ENCODE measurements around the gene GTF3C5.

GTF3C5 gene

DNA sequence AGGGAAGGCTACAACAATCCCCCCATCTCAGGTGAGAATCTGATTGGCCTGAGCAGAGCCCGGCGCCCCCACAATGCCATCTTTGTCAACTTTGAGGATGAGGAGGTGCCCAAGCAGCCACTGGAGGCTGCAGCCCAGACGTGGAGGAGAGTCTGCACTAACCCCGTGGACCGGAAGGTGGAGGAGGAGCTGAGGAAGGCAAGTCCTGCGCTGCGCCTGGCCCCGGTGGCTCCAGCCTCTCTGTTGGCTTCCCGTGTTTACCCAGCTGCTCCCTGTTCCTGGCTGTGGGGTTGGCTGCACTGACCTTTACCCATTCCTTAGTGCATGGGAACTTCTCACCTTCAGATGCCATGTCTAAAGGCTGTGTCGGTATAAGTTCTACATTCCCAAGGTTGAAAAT lies 20.0 kb downstream of the GTF3C5 start:
- H3K27me3 ChIP-seq (ENCODE audit: control insufficient read depth in 1 of 2, insufficient read depth in 2 of 2, low read length in 2 of 2): no peaks in the 10 kb centered on the region
- H3K9ac ChIP-seq (ENCODE audit: low read depth in 1 of 2, low read length in 2 of 2): no peak overlapping the region
- peak overlapping the region in 1 of 2 donors; percentile 2 for H3K4me3 ChIP-seq (ENCODE audit: low read depth in 1 of 2, low read length in 2 of 2)
- peaks cover 27 to 72% of the 10 kb centered on the region in 2 donors for H3K36me3 ChIP-seq (ENCODE audit: control insufficient read depth in 1 of 2, insufficient read depth in 2 of 2, low read length in 2 of 2)
- no peak overlapping the region for H3K27ac ChIP-seq (ENCODE audit: low read depth, low read length)
- no peaks in the 10 kb centered on the region for H3K9me3 ChIP-seq (ENCODE audit: control insufficient read depth in 1 of 2, low read length in 2 of 2)
- peaks cover 23 to 25% of the 10 kb centered on the region in 2 donors for H3K4me1 ChIP-seq (ENCODE audit: control insufficient read depth in 1 of 2, insufficient read depth in 2 of 2, low read length in 2 of 2)

GRCh38 chr9:133051281-133051900 lies 20.6 kb downstream of the GTF3C5 start:
- Histone ChIP-seq H3K27me3 (ENCODE audit: control insufficient read depth in 1 of 2, insufficient read depth in 2 of 2, low read length in 2 of 2) (no peaks in the 10 kb centered on the region), H3K36me3 (ENCODE audit: control insufficient read depth in 1 of 2, insufficient read depth in 2 of 2, low read length in 2 of 2) (peaks cover 31 to 72% of the 10 kb centered on the region in 2 donors), H3K9ac (ENCODE audit: low read depth in 1 of 2, low read length in 2 of 2) (peak overlapping the region in 1 of 2 donors; percentile 18), H3K4me1 (ENCODE audit: control insufficient read depth in 1 of 2, insufficient read depth in 2 of 2, low read length in 2 of 2) (peaks cover 29 to 31% of the 10 kb centered on the region in 2 donors), H3K27ac (ENCODE audit: low read depth, low read length) (no peak overlapping the region), H3K9me3 (ENCODE audit: control insufficient read depth in 1 of 2, low read length in 2 of 2) (no peaks in the 10 kb centered on the region), H3K4me3 (ENCODE audit: low read depth in 1 of 2, low read length in 2 of 2) (peak overlapping the region in 1 of 2 donors; percentile 2)

GRCh38 chr9:133051966-133052539 lies 21.3 kb downstream of the GTF3C5 start:
- Histone ChIP-seq H3K36me3 (ENCODE audit: control insufficient read depth in 1 of 2, insufficient read depth in 2 of 2, low read length in 2 of 2) (peaks cover 30 to 72% of the 10 kb centered on the region in 2 donors), H3K4me1 (ENCODE audit: control insufficient read depth in 1 of 2, insufficient read depth in 2 of 2, low read length in 2 of 2) (peaks cover 34 to 38% of the 10 kb centered on the region in 2 donors), H3K4me3 (ENCODE audit: low read depth in 1 of 2, low read length in 2 of 2) (no peak overlapping the region), H3K27me3 (ENCODE audit: control insufficient read depth in 1 of 2, insufficient read depth in 2 of 2, low read length in 2 of 2) (no peaks in the 10 kb centered on the region), H3K9me3 (ENCODE audit: control insufficient read depth in 1 of 2, low read length in 2 of 2) (no peaks in the 10 kb centered on the region), H3K9ac (ENCODE audit: low read depth in 1 of 2, low read length in 2 of 2) (peak overlapping the region in 1 of 2 donors; percentile 18), H3K27ac (ENCODE audit: low read depth, low read length) (no peak overlapping the region)

DNA sequence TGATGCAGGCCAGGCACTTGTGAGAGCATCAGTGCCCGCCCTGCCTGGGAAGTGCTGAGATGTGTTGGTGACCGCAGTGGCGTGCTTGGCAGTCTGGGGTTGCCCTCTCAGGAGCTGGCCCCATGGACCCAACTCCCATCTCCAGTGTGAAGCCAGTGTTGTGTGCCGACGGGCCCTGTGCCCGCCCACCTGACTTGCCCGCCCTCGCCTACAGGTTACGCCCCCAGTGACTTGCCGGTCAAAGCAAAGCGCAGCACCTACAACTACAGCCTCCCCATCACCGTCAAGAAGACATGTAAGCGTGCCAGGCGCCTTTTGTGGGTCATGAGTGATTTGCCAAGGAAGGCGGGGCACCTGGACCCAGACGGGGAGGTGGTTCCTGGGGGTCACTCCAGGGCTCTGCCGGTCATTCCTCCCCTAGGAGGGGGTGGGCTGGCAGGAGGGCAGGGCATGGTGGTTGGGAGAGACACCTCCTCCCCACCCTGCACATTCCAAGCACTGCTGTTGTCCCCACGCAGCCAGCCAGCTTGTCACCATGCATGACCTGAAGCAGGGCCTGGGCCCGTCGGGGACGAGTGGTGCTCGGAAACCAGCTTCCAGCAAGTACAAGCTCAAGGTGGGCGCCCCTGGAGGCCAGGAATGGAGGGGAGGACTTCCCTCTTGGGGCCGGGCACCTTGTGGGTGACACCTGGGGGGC lies 23.5 kb downstream of the GTF3C5 start:
- Histone ChIP-seq H3K4me1 (ENCODE audit: control insufficient read depth in 1 of 2, insufficient read depth in 2 of 2, low read length in 2 of 2) (peaks cover 40 to 47% of the 10 kb centered on the region in 2 donors), H3K4me3 (ENCODE audit: low read depth in 1 of 2, low read length in 2 of 2) (no peak overlapping the region), H3K9ac (ENCODE audit: low read depth in 1 of 2, low read length in 2 of 2) (no peak overlapping the region), H3K9me3 (ENCODE audit: control insufficient read depth in 1 of 2, low read length in 2 of 2) (no peaks in the 10 kb centered on the region), H3K27ac (ENCODE audit: low read depth, low read length) (no peak overlapping the region), H3K36me3 (ENCODE audit: control insufficient read depth in 1 of 2, insufficient read depth in 2 of 2, low read length in 2 of 2) (peaks cover 35 to 73% of the 10 kb centered on the region in 2 donors), H3K27me3 (ENCODE audit: control insufficient read depth in 1 of 2, insufficient read depth in 2 of 2, low read length in 2 of 2) (no peaks in the 10 kb centered on the region)

GRCh38 chr9:133054966-133055365 lies 24.2 kb downstream of the GTF3C5 start:
- no peak overlapping the region for H3K4me3 ChIP-seq (ENCODE audit: low read depth in 1 of 2, low read length in 2 of 2)
- H3K4me1 ChIP-seq (ENCODE audit: control insufficient read depth in 1 of 2, insufficient read depth in 2 of 2, low read length in 2 of 2): peaks cover 38 to 52% of the 10 kb centered on the region in 2 donors
- no peaks in the 10 kb centered on the region for H3K27me3 ChIP-seq (ENCODE audit: control insufficient read depth in 1 of 2, insufficient read depth in 2 of 2, low read length in 2 of 2)
- H3K9ac ChIP-seq (ENCODE audit: low read depth in 1 of 2, low read length in 2 of 2): no peak overlapping the region
- H3K9me3 ChIP-seq (ENCODE audit: control insufficient read depth in 1 of 2, low read length in 2 of 2): no peaks in the 10 kb centered on the region
- peaks cover 35 to 67% of the 10 kb centered on the region in 2 donors for H3K36me3 ChIP-seq (ENCODE audit: control insufficient read depth in 1 of 2, insufficient read depth in 2 of 2, low read length in 2 of 2)
- H3K27ac ChIP-seq (ENCODE audit: low read depth, low read length): no peak overlapping the region

GRCh38 chr9:133055788-133056420 lies 25.1 kb downstream of the GTF3C5 start:
- no peak overlapping the region for H3K27ac ChIP-seq (ENCODE audit: low read depth, low read length)

GRCh38 chr9:133056533-133056932 lies 25.7 kb downstream of the GTF3C5 start:
- no peaks in the 10 kb centered on the region for H3K9me3 ChIP-seq (ENCODE audit: control insufficient read depth in 1 of 2, low read length in 2 of 2)
- no peak overlapping the region for H3K9ac ChIP-seq (ENCODE audit: low read depth in 1 of 2, low read length in 2 of 2)
- H3K4me1 ChIP-seq (ENCODE audit: control insufficient read depth in 1 of 2, insufficient read depth in 2 of 2, low read length in 2 of 2): peaks cover 27 to 45% of the 10 kb centered on the region in 2 donors
- peaks cover 35 to 60% of the 10 kb centered on the region in 2 donors for H3K36me3 ChIP-seq (ENCODE audit: control insufficient read depth in 1 of 2, insufficient read depth in 2 of 2, low read length in 2 of 2)
- no peak overlapping the region for H3K27ac ChIP-seq (ENCODE audit: low read depth, low read length)
- no peaks in the 10 kb centered on the region for H3K27me3 ChIP-seq (ENCODE audit: control insufficient read depth in 1 of 2, insufficient read depth in 2 of 2, low read length in 2 of 2)
- H3K4me3 ChIP-seq (ENCODE audit: low read depth in 1 of 2, low read length in 2 of 2): no peak overlapping the region

More at GRCh38 chr9:133055788-133056420, 25.1 kb downstream of the GTF3C5 start:
- no peaks in the 10 kb centered on the region for H3K9me3 ChIP-seq (ENCODE audit: control insufficient read depth in 1 of 2, low read length in 2 of 2)
- no peaks in the 10 kb centered on the region for H3K27me3 ChIP-seq (ENCODE audit: control insufficient read depth in 1 of 2, insufficient read depth in 2 of 2, low read length in 2 of 2)
- no peak overlapping the region for H3K9ac ChIP-seq (ENCODE audit: low read depth in 1 of 2, low read length in 2 of 2)
- peaks cover 29 to 47% of the 10 kb centered on the region in 2 donors for H3K4me1 ChIP-seq (ENCODE audit: control insufficient read depth in 1 of 2, insufficient read depth in 2 of 2, low read length in 2 of 2)
- peaks cover 35 to 66% of the 10 kb centered on the region in 2 donors for H3K36me3 ChIP-seq (ENCODE audit: control insufficient read depth in 1 of 2, insufficient read depth in 2 of 2, low read length in 2 of 2)
- H3K4me3 ChIP-seq (ENCODE audit: low read depth in 1 of 2, low read length in 2 of 2): no peak overlapping the region

DNA sequence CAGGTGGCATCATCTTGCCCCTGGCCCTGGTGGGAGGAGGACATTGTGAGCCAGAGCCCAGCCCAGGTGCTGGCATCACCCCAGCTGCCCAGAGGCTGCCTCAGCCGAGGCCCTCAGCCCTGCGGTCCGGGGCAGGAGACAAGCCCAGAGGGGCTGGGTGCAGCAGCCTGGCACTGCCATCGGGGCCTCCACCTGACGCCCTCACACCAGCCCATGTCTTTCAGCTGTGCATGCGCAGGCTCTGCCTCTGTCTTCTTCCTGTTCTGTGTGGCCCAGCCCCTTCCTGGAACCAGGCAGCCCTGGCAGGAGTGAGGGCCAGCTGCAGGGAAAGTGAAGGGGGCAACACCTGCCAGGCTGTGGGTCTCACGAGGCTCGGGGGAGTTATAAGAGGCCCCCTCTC lies 26.2 kb downstream of the GTF3C5 start:
- H3K27me3 ChIP-seq (ENCODE audit: control insufficient read depth in 1 of 2, insufficient read depth in 2 of 2, low read length in 2 of 2): no peaks in the 10 kb centered on the region
- peaks cover 35 to 55% of the 10 kb centered on the region in 2 donors for H3K36me3 ChIP-seq (ENCODE audit: control insufficient read depth in 1 of 2, insufficient read depth in 2 of 2, low read length in 2 of 2)
- peak overlapping the region; percentile 10 for H3K27ac ChIP-seq (ENCODE audit: low read depth, low read length)

DNA sequence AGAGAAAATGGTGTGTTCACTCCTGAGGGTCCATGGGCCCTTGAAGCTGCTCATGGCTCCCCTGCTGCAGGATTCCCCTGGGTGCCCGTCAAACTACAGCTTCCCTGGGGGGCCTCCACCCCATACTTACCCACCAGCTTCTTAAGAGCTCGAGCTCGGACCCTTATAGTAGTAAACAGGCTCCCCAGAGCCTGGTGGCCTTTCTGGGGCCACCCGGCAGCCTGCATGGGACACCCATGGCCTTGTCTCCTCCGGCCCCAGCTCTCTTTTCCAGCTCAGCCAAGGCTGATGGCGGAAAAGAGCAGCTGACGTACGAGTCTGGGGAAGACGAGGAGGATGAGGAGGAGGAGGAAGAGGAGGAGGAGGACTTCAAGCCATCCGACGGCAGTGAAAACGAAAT lies 26.8 kb downstream of the GTF3C5 start:
- no peak overlapping the region for H3K4me3 ChIP-seq (ENCODE audit: low read depth in 1 of 2, low read length in 2 of 2)
- no peaks in the 10 kb centered on the region for H3K9me3 ChIP-seq (ENCODE audit: control insufficient read depth in 1 of 2, low read length in 2 of 2)
- H3K9ac ChIP-seq (ENCODE audit: low read depth in 1 of 2, low read length in 2 of 2): no peak overlapping the region
- peaks cover 35 to 51% of the 10 kb centered on the region in 2 donors for H3K36me3 ChIP-seq (ENCODE audit: control insufficient read depth in 1 of 2, insufficient read depth in 2 of 2, low read length in 2 of 2)
- H3K27ac ChIP-seq (ENCODE audit: low read depth, low read length): no peak overlapping the region
- no peaks in the 10 kb centered on the region for H3K27me3 ChIP-seq (ENCODE audit: control insufficient read depth in 1 of 2, insufficient read depth in 2 of 2, low read length in 2 of 2)
- peaks cover 23 to 41% of the 10 kb centered on the region in 2 donors for H3K4me1 ChIP-seq (ENCODE audit: control insufficient read depth in 1 of 2, insufficient read depth in 2 of 2, low read length in 2 of 2)

More for the DNA sequence above, 26.2 kb downstream of the GTF3C5 start:
- no peaks in the 10 kb centered on the region for H3K9me3 ChIP-seq (ENCODE audit: control insufficient read depth in 1 of 2, low read length in 2 of 2)
- H3K4me1 ChIP-seq (ENCODE audit: control insufficient read depth in 1 of 2, insufficient read depth in 2 of 2, low read length in 2 of 2): peaks cover 23 to 41% of the 10 kb centered on the region in 2 donors
- no peak overlapping the region for H3K4me3 ChIP-seq (ENCODE audit: low read depth in 1 of 2, low read length in 2 of 2)
- no peak overlapping the region for H3K9ac ChIP-seq (ENCODE audit: low read depth in 1 of 2, low read length in 2 of 2)

DNA sequence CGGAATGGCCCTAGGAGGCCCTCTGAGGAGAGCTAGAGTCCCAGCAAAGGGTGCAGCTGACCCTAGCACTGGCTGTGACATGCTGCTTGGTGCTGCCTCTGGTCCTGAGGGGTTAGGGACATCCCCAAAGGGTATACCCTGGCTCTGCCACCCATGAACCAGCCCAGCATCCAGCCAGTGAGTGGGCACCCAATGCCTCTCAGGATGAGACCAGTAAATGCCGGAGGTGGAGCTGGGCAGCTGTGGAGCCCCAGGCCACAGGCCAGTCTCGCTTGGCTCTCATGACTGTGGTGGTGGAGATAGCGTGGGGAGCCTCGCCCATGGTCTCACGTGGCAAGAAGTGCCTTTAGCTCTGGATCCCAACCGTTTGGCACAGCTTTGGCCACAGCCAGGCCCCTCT lies 27.3 kb downstream of the GTF3C5 start:
- Histone ChIP-seq H3K4me1 (ENCODE audit: control insufficient read depth in 1 of 2, insufficient read depth in 2 of 2, low read length in 2 of 2) (peaks cover 23 to 41% of the 10 kb centered on the region in 2 donors), H3K4me3 (ENCODE audit: low read depth in 1 of 2, low read length in 2 of 2) (no peak overlapping the region), H3K36me3 (ENCODE audit: control insufficient read depth in 1 of 2, insufficient read depth in 2 of 2, low read length in 2 of 2) (peaks cover 35 to 47% of the 10 kb centered on the region in 2 donors)

More for the DNA sequence above, 27.3 kb downstream of the GTF3C5 start:
- H3K9ac ChIP-seq (ENCODE audit: low read depth in 1 of 2, low read length in 2 of 2): no peak overlapping the region
- no peaks in the 10 kb centered on the region for H3K27me3 ChIP-seq (ENCODE audit: control insufficient read depth in 1 of 2, insufficient read depth in 2 of 2, low read length in 2 of 2)
- H3K27ac ChIP-seq (ENCODE audit: low read depth, low read length): no peak overlapping the region
- no peaks in the 10 kb centered on the region for H3K9me3 ChIP-seq (ENCODE audit: control insufficient read depth in 1 of 2, low read length in 2 of 2)
